Measurements from ENCODE around the gene LFNG.

LFNG gene

GRCh38 chr7:2504128-2504888 is 15.3 kb upstream of the LFNG start:
- Mint-ChIP-seq H3K4me3 (no peak overlapping the region), H3K4me1 (ENCODE audit: low read depth) (peaks cover 27% of the 10 kb centered on the region), H3K27ac (no peak overlapping the region), H3K36me3 (ENCODE audit: low read depth) (no peaks in the 10 kb centered on the region), H3K9me3 (no peaks in the 10 kb centered on the region), H3K27me3 (no peaks in the 10 kb centered on the region)

DNA sequence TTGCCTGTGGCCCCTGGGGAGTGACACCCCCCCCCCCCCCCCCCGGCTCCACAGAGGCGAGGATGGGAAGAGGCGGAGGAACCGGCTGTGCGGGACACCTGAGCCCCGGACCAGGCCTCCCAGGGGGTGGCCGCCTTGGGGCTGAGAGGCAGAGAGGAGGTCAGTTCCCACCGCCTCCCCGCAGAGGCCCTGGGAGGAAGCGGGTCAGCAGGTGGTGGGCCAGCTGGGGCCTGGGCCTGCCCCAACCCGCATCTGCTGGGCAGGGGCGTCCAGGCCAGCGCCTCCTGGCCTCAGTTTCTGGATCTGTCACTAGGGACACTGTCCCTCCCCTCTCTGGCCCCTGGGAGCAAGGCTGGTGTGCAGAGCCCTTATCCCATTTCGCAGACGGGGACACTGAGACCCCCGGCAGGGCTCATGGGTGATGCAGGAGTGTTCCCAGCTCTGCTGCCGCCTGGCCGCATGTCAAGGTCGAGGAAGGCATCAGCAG is 14.6 kb upstream of the LFNG start:
- H3K27ac Mint-ChIP-seq, result no peak overlapping the region
- no peaks in the 10 kb centered on the region for H3K36me3 Mint-ChIP-seq (ENCODE audit: low read depth)
- peaks cover 34% of the 10 kb centered on the region for H3K4me1 Mint-ChIP-seq (ENCODE audit: low read depth)
- no peaks in the 10 kb centered on the region for H3K9me3 Mint-ChIP-seq
- H3K4me3 Mint-ChIP-seq, result no peak overlapping the region
- no peaks in the 10 kb centered on the region for H3K27me3 Mint-ChIP-seq

DNA sequence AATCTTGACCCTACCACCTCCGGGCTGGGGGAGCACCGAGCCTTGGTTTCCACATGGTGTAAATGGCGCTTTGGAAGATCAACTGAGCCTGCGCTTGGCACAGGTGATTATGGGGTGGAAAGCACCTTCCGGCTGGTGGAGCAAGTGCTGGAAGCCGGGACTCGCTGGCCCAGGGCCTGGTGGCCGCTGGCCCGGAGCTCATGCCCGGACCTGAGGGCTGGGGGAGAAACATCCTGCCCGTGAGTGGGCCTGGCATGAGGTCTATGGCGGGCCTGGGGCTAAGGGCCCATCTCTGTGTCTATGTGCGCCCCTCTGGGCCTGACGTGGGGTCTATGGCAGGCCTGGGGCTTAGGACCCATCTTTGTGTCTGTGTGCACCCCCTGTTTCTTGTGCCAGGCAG is 14.2 kb upstream of the LFNG start:
- H3K9me3 Mint-ChIP-seq, result no peaks in the 10 kb centered on the region
- H3K27me3 Mint-ChIP-seq, result no peaks in the 10 kb centered on the region
- no peak overlapping the region for H3K4me3 Mint-ChIP-seq
- H3K36me3 Mint-ChIP-seq (ENCODE audit: low read depth), result no peaks in the 10 kb centered on the region
- peaks cover 38% of the 10 kb centered on the region for H3K4me1 Mint-ChIP-seq (ENCODE audit: low read depth)
- H3K27ac Mint-ChIP-seq, result no peak overlapping the region

GRCh38 chr7:2507208-2507916 is 12.2 kb upstream of the LFNG start:
- Mint-ChIP-seq H3K4me3 (no peak overlapping the region), H3K4me1 (ENCODE audit: low read depth) (peaks cover 58% of the 10 kb centered on the region), H3K9me3 (no peaks in the 10 kb centered on the region), H3K27ac (no peak overlapping the region), H3K27me3 (no peaks in the 10 kb centered on the region), H3K36me3 (ENCODE audit: low read depth) (no peaks in the 10 kb centered on the region)

DNA sequence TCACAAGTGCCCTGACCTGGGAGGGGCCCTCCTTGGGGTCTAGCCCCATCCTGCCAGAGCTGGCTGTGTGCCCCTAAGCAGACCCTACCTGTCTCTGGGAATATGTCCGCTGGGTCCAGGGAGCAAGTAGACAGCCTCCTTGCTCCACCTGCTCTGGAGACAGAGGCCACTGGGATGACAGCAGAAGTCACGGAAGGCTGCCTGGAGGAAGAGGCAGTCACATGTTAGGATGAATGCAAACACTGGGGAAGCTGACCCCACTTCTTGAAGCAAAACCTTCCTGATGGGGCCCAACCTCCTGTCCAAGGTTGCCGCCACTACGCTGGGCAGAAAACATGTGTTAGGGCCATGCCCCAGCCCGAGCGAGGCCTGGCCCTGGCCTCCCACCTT is 11.7 kb upstream of the LFNG start:
- no peaks in the 10 kb centered on the region for H3K9me3 Mint-ChIP-seq
- H3K27me3 Mint-ChIP-seq, result no peaks in the 10 kb centered on the region
- H3K4me1 Mint-ChIP-seq (ENCODE audit: low read depth), result peaks cover 63% of the 10 kb centered on the region
- no peak overlapping the region for H3K4me3 Mint-ChIP-seq
- no peaks in the 10 kb centered on the region for H3K36me3 Mint-ChIP-seq (ENCODE audit: low read depth)
- no peak overlapping the region for H3K27ac Mint-ChIP-seq

GRCh38 chr7:2508327-2509215 is 11.0 kb upstream of the LFNG start:
- Mint-ChIP-seq H3K36me3 (ENCODE audit: low read depth) (no peaks in the 10 kb centered on the region), H3K27me3 (no peaks in the 10 kb centered on the region), H3K4me1 (ENCODE audit: low read depth) (peaks cover 66% of the 10 kb centered on the region), H3K9me3 (no peaks in the 10 kb centered on the region), H3K27ac (peak overlapping the region; percentile 72), H3K4me3 (peak overlapping the region; percentile 52)

DNA sequence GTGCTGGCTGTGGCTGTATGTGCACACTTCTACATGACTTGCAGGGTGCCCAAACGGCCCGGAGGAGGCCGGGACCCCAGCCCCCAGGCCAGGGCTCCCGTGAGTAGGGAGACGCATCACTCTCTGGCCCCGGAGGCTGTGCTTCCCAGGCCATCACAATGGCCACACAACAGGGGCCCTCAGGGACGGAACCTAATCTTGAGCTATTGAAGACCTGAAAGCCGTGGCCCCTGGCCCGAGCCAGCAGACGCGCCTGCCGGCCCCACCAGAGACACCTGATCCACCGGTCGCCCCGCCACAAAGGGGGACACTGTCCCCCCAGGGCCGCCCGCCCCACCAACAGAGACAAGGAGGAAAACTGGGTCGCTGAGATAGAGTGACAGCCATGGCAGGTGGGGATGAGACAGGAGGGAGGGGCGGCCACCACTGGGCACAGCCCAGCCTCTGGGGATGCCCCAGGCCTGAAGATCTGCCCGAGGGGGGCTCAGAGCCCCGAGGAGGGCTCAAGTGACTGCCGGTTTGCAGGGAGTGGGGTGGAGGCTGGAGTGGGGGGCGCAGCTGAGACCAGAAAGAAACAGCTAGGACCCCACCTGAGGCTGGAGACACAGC is 10.2 kb upstream of the LFNG start:
- H3K27ac Mint-ChIP-seq, result peak overlapping the region; percentile 72
- H3K36me3 Mint-ChIP-seq (ENCODE audit: low read depth), result no peaks in the 10 kb centered on the region
- no peaks in the 10 kb centered on the region for H3K9me3 Mint-ChIP-seq
- peaks cover 63% of the 10 kb centered on the region for H3K4me1 Mint-ChIP-seq (ENCODE audit: low read depth)
- peak overlapping the region; percentile 52 for H3K4me3 Mint-ChIP-seq
- H3K27me3 Mint-ChIP-seq, result no peaks in the 10 kb centered on the region

DNA sequence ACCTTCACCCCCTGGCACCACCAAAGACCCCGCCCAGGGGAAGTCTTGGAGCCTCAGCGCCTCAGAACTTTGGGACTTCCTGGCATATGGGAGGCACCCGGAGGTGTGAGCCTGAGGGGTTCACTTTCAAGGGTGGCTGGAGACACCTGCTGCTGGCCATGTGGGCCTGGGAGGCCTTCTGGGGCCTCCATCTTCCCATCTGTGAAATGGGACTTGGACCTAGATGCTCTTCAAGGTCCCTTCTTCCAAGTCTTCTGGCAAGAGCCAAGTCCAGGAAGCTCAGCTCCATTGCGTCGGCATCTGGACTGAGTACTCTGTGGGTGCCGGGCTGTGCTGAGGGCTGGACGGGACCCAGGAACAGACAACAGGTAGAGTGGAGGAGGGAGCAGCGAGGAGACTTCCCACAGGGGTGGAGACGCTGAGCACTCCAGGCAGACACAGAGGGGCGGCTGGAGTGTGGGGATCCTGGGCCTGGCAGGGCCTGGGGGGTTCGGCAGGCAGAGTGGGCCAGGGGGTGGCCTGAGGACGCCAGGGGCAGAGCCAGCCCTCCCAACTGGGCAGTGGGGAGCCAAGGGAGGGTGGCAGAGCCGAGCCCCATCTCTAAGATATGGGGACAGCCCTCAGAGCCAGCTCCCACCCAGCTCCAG is 9.3 kb upstream of the LFNG start:
- H3K27me3 Mint-ChIP-seq, result no peaks in the 10 kb centered on the region
- H3K9me3 Mint-ChIP-seq, result no peaks in the 10 kb centered on the region
- no peaks in the 10 kb centered on the region for H3K36me3 Mint-ChIP-seq (ENCODE audit: low read depth)
- peaks cover 63% of the 10 kb centered on the region for H3K4me1 Mint-ChIP-seq (ENCODE audit: low read depth)
- peak overlapping the region; percentile 83 for H3K27ac Mint-ChIP-seq
- peak overlapping the region; percentile 10 for H3K4me3 Mint-ChIP-seq

- Mint-ChIP-seq H3K27ac (peak overlapping the region; percentile 83), H3K9me3 (no peaks in the 10 kb centered on the region), H3K27me3 (no peaks in the 10 kb centered on the region), H3K4me3 (peak overlapping the region; percentile 63), H3K4me1 (ENCODE audit: low read depth) (peaks cover 63% of the 10 kb centered on the region), H3K36me3 (ENCODE audit: low read depth) (no peaks in the 10 kb centered on the region)
Observed at GRCh38 chr7:2510909-2511768, 8.4 kb upstream of the LFNG start.

DNA sequence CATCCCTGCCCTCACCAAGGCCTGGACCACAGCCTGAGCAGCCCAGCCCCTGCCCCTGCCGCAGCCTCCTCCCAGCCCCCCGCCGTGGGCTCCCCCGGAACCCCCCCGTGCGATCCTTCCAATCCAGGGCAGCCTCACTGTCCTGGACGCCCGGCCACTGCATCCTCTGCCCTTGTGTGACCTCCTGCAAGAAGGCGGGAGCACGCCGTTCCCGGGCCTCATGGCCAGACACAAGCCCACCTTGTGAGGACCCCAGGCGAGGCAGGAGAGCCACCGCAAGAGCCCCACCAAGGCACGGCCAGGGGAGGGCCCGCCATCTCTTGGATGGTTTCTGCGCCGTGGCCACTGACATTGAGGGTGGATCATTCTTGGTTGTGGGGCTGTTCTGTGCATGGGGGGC is 7.8 kb upstream of the LFNG start:
- Mint-ChIP-seq H3K36me3 (ENCODE audit: low read depth) (no peaks in the 10 kb centered on the region), H3K27ac (peak overlapping the region; percentile 89), H3K4me1 (ENCODE audit: low read depth) (peaks cover 63% of the 10 kb centered on the region), H3K4me3 (peak overlapping the region; percentile 63), H3K9me3 (no peaks in the 10 kb centered on the region), H3K27me3 (no peaks in the 10 kb centered on the region)

GRCh38 chr7:2512179-2512661 is 7.4 kb upstream of the LFNG start:
- Mint-ChIP-seq H3K36me3 (ENCODE audit: low read depth) (no peaks in the 10 kb centered on the region), H3K4me1 (ENCODE audit: low read depth) (peaks cover 66% of the 10 kb centered on the region), H3K27ac (peak overlapping the region; percentile 89), H3K4me3 (peak overlapping the region; percentile 53), H3K9me3 (no peaks in the 10 kb centered on the region), H3K27me3 (no peaks in the 10 kb centered on the region)

GRCh38 chr7:2512713-2513112 is 6.9 kb upstream of the LFNG start:
- Mint-ChIP-seq H3K4me3 (no peak overlapping the region), H3K4me1 (ENCODE audit: low read depth) (peaks cover 68% of the 10 kb centered on the region), H3K27me3 (no peaks in the 10 kb centered on the region), H3K27ac (peak overlapping the region; percentile 89), H3K9me3 (no peaks in the 10 kb centered on the region), H3K36me3 (ENCODE audit: low read depth) (no peaks in the 10 kb centered on the region)

DNA sequence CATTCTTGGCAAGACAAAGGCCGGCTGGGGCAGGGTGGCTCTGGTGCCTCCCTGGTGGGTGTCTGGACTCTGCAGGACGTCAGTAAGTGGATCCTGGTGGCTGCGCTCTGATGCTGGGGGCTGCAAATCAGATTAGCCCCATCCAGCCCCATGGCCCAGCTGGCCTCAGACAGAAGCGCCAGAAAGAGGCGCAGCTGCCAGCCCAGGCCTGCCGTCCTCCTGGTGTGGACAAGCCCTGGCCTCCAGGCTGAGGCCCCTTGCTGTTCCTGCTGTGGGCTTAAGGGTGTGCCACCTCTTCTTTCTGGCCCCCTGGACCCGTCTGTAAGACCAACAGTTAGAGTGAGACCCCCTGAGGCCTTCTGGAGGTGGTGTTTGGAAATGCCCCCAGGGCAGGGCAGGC is 5.9 kb upstream of the LFNG start:
- Mint-ChIP-seq H3K4me1 (ENCODE audit: low read depth) (peaks cover 67% of the 10 kb centered on the region), H3K27ac (no peak overlapping the region), H3K36me3 (ENCODE audit: low read depth) (no peaks in the 10 kb centered on the region), H3K27me3 (no peaks in the 10 kb centered on the region), H3K4me3 (no peak overlapping the region), H3K9me3 (no peaks in the 10 kb centered on the region)
